ENCODE data around the gene PPP1R11. TPM values are rescaled to one million over a fixed set of nuclear protein-coding genes. Genes with fewer than 3 reads are reported as not detected.

PPP1R11 gene
- total RNA-seq, 1 donor from 2014 or later, result 61.1 TPM

- peaks cover 41% of the 10 kb centered on the region for H3K4me1 Mint-ChIP-seq
- H3K9me3 Mint-ChIP-seq, result no peaks in the 10 kb centered on the region
- DNase-seq, result peak; percentile 68
- peaks cover 58% of the 10 kb centered on the region for H3K27me3 Mint-ChIP-seq
- intact Hi-C loops (cut with micrococcal nuclease), result no loop called here
- H3K4me3 Mint-ChIP-seq, result no peak overlapping the region
- H3K36me3 Mint-ChIP-seq (ENCODE audit: low read depth), result peaks cover 46% of the 10 kb centered on the region
- H3K27ac Mint-ChIP-seq, result no peak overlapping the region
Measured at GRCh38 chr6:30071081-30071818, 4.3 kb downstream of the PPP1R11 start.

GRCh38 chr6:30071858-30072257 lies 4.9 kb downstream of the PPP1R11 start:
- Mint-ChIP-seq H3K36me3 (ENCODE audit: low read depth) (peaks cover 44% of the 10 kb centered on the region), H3K27ac (no peak overlapping the region), H3K4me1 (peaks cover 42% of the 10 kb centered on the region), H3K27me3 (peaks cover 63% of the 10 kb centered on the region), H3K9me3 (no peaks in the 10 kb centered on the region), H3K4me3 (no peak overlapping the region)
- peak; percentile 64 for DNase-seq
- intact Hi-C loops (cut with micrococcal nuclease), result no loop called here

GRCh38 chr6:30073489-30074235 lies 6.7 kb downstream of the PPP1R11 start:
- intact Hi-C loops (cut with micrococcal nuclease), result no loop called here
- Mint-ChIP-seq H3K4me1 (peaks cover 35% of the 10 kb centered on the region), H3K9me3 (no peaks in the 10 kb centered on the region), H3K27ac (no peak overlapping the region), H3K4me3 (peak overlapping the region; percentile 18), H3K36me3 (ENCODE audit: low read depth) (peaks cover 30% of the 10 kb centered on the region), H3K27me3 (peaks cover 71% of the 10 kb centered on the region)
- DNase-seq, result peak; percentile 55

- Mint-ChIP-seq H3K36me3 (ENCODE audit: low read depth) (peaks cover 25% of the 10 kb centered on the region), H3K4me3 (peak overlapping the region; percentile 59), H3K27me3 (peaks cover 79% of the 10 kb centered on the region)
Measured at GRCh38 chr6:30074331-30075093, 7.5 kb downstream of the PPP1R11 start.

GRCh38 chr6:30075094-30075789 lies 8.2 kb downstream of the PPP1R11 start, which contains the start of gene RNF39:
RNF39 (minus strand) TSS chr6:30075769; CDS start chr6:30075585, 184 bp downstream.
- intact Hi-C loops (cut with micrococcal nuclease), result no loop called here
- DNase-seq, result peak; percentile 67
- Mint-ChIP-seq H3K27ac (no peak within 1 kb of the TSS), H3K9me3 (no peaks in the 10 kb centered on the region), H3K36me3 (ENCODE audit: low read depth) (peaks cover 18% of the 10 kb centered on the region), H3K4me1 (peaks cover 34% of the 10 kb centered on the region), H3K4me3 (peak within 1 kb of the TSS; percentile 59), H3K27me3 (peaks cover 82% of the 10 kb centered on the region)

More at GRCh38 chr6:30074331-30075093, 7.5 kb downstream of the PPP1R11 start:
- Mint-ChIP-seq H3K27ac (no peak overlapping the region), H3K9me3 (no peaks in the 10 kb centered on the region), H3K4me1 (peaks cover 34% of the 10 kb centered on the region)
- intact Hi-C loops (cut with micrococcal nuclease), result no loop called here
- DNase-seq, result peak; percentile 58

GRCh38 chr6:30075790-30076732 lies 9.1 kb downstream of the PPP1R11 start:
- intact Hi-C loops (cut with micrococcal nuclease), result loop anchor here (2.0 kb wide), 1 partner anchor 27 kb away; no protein-coding TSS in a partner anchor
- Mint-ChIP-seq H3K36me3 (ENCODE audit: low read depth) (peaks cover 11% of the 10 kb centered on the region), H3K4me3 (peak overlapping the region; percentile 24), H3K9me3 (no peaks in the 10 kb centered on the region), H3K4me1 (peaks cover 29% of the 10 kb centered on the region), H3K27me3 (peaks cover 77% of the 10 kb centered on the region), H3K27ac (no peak overlapping the region)
- DNase-seq, result peak; percentile 68

- peak overlapping the region; percentile 19 for H3K4me3 Mint-ChIP-seq
- peaks cover 6% of the 10 kb centered on the region for H3K36me3 Mint-ChIP-seq (ENCODE audit: low read depth)
- peaks cover 70% of the 10 kb centered on the region for H3K27me3 Mint-ChIP-seq
- H3K9me3 Mint-ChIP-seq, result no peaks in the 10 kb centered on the region
- peak; percentile 67 for DNase-seq
- no peak overlapping the region for H3K27ac Mint-ChIP-seq
- peaks cover 25% of the 10 kb centered on the region for H3K4me1 Mint-ChIP-seq
- intact Hi-C loops (cut with micrococcal nuclease), result loop anchor here (2.0 kb wide), 1 partner anchor 26 kb away; no protein-coding TSS in a partner anchor
Measured at GRCh38 chr6:30077218-30077617, 10.2 kb downstream of the PPP1R11 start.

GRCh38 chr6:30087876-30088275 lies 20.9 kb downstream of the PPP1R11 start:
- no peak for DNase-seq
- intact Hi-C loops (cut with micrococcal nuclease), result no loop called here
- peaks cover 55% of the 10 kb centered on the region for H3K27me3 Mint-ChIP-seq
- H3K4me1 Mint-ChIP-seq, result no peaks in the 10 kb centered on the region
- H3K4me3 Mint-ChIP-seq, result no peak overlapping the region
- H3K27ac Mint-ChIP-seq, result no peak overlapping the region
- H3K36me3 Mint-ChIP-seq (ENCODE audit: low read depth), result no peaks in the 10 kb centered on the region
- no peaks in the 10 kb centered on the region for H3K9me3 Mint-ChIP-seq

- Mint-ChIP-seq H3K9me3 (no peaks in the 10 kb centered on the region), H3K4me3 (no peak overlapping the region), H3K4me1 (no peaks in the 10 kb centered on the region), H3K27me3 (peaks cover 69% of the 10 kb centered on the region), H3K36me3 (ENCODE audit: low read depth) (no peaks in the 10 kb centered on the region), H3K27ac (no peak overlapping the region)
- no peak for DNase-seq
- intact Hi-C loops (cut with micrococcal nuclease), result no loop called here
Measured at GRCh38 chr6:30091577-30092381, 24.8 kb downstream of the PPP1R11 start.

- Mint-ChIP-seq H3K27me3 (peaks cover 72% of the 10 kb centered on the region), H3K4me1 (peaks cover 4% of the 10 kb centered on the region), H3K4me3 (no peak overlapping the region), H3K36me3 (ENCODE audit: low read depth) (no peaks in the 10 kb centered on the region), H3K9me3 (no peaks in the 10 kb centered on the region), H3K27ac (no peak overlapping the region)
- intact Hi-C loops (cut with micrococcal nuclease), result no loop called here
- DNase-seq, result no peak
Measured at GRCh38 chr6:30092852-30093543, 26.0 kb downstream of the PPP1R11 start.

GRCh38 chr6:30093951-30094661 lies 27.1 kb downstream of the PPP1R11 start:
- Mint-ChIP-seq H3K27ac (no peak overlapping the region), H3K4me1 (peaks cover 6% of the 10 kb centered on the region), H3K9me3 (no peaks in the 10 kb centered on the region), H3K4me3 (no peak overlapping the region), H3K36me3 (ENCODE audit: low read depth) (no peaks in the 10 kb centered on the region), H3K27me3 (peaks cover 75% of the 10 kb centered on the region)
- intact Hi-C loops (cut with micrococcal nuclease), result no loop called here
- DNase-seq, result peak; percentile 43
